Caco-2 (cell line): ENCODE results near the gene TMEM9. TPM values are rescaled to one million over a fixed set of nuclear protein-coding genes. Genes with fewer than 3 reads are reported as not detected.

Source experiments
- BruUV-seq: library from RNA; stranded (reverse); fragments of 400-500 nt; replicated peaks from 2 replicates; lab custom pipeline; 2021; lab: Mats Ljungman, UMichigan
- CTCF ChIA-PET: fragments of 300-600 bp; sonication (Branson Sonifier 250); formaldehyde crosslinking; loops from one replicate; lab custom pipeline; 2022; ENCODE audit warnings: antibody characterized with exemption; lab: Charles Lee
- POLR2A ChIA-PET: fragments of 300-600 bp; sonication (Branson Sonifier 250); formaldehyde crosslinking; loops from one replicate; lab custom pipeline; 2022; ENCODE audit warnings: antibody characterized with exemption; lab: Charles Lee
- DNase-seq, 2 experiments: peaks; one replicate each; pipeline versions ENCODE4 v3.0.0 to v3.0.0-alpha.2; 2020 to 2022
- H3K27me3 ChIP-seq: replicated peaks from 2 replicates; pipeline ENCODE4 v1.6.0; 2011; ENCODE audit warnings: low read length; ENCODE audit not compliant: control insufficient read depth, insufficient read depth
- H3K36me3 ChIP-seq: 2 replicates; pipeline ENCODE4 v1.5.1; 2011; ENCODE audit warnings: low read length; ENCODE audit not compliant: control insufficient read depth, insufficient read depth
- H3K4me1 ChIP-seq: fragments of 250-450 bp; sonication (Bioruptor Pico); 2 replicates; pipeline ENCODE4 v1.5.1; 2020; ENCODE audit warnings: mild to moderate bottlenecking
- H3K4me3 ChIP-seq: 2 replicates; pipeline ENCODE4 v1.5.1; 2011; ENCODE audit warnings: low read depth, mild to moderate bottlenecking, control low read depth, low read length
- H3K9me3 ChIP-seq: fragments of 250-450 bp; sonication (Bioruptor Pico); 2 replicates; pipeline ENCODE4 v1.5.1; 2020; ENCODE audit warnings: mild to moderate bottlenecking, moderate library complexity
- H3K27ac Mint-ChIP-seq: one replicate; pipeline ENCODE4 v1.8.0; 2022; ENCODE audit warnings: mixed read lengths; ENCODE audit not compliant: unreplicated experiment
- H3K27me3 Mint-ChIP-seq: one replicate; pipeline ENCODE4 v1.8.0; 2022; ENCODE audit warnings: mixed read lengths; ENCODE audit not compliant: insufficient read depth, unreplicated experiment
- H3K36me3 Mint-ChIP-seq: one replicate; pipeline ENCODE4 v1.8.0; 2022; ENCODE audit warnings: mild to moderate bottlenecking, mixed read lengths; ENCODE audit not compliant: insufficient read depth, unreplicated experiment
- H3K4me1 Mint-ChIP-seq: one replicate; pipeline ENCODE4 v1.8.0; 2022; ENCODE audit warnings: low read depth, mixed read lengths; ENCODE audit not compliant: unreplicated experiment
- H3K4me3 Mint-ChIP-seq: one replicate; pipeline ENCODE4 v1.8.0; 2022; ENCODE audit warnings: mild to moderate bottlenecking, moderate library complexity, mixed read lengths; ENCODE audit not compliant: unreplicated experiment
- H3K9me3 Mint-ChIP-seq: one replicate; pipeline ENCODE4 v1.8.0; 2022; ENCODE audit warnings: mixed read lengths; ENCODE audit not compliant: unreplicated experiment
- intact Hi-C: fragments of 100-400 bp; cut with micrococcal nuclease; formaldehyde crosslinking; loops from one replicate; pipeline ENCODE4 v1.10.0; 2022; ENCODE audit not compliant: unreplicated experiment
- total RNA-seq: library from RNA; stranded (reverse); gene quantifications from 2 replicates; pipeline ENCODE4 v1.2.3, GENCODE V29; 2022
- TF ChIP-seq, protein P1 (sequence below), 2 experiments: fragments of 200-600 bp in 1 of 2; IDR thresholded peaks; 1 replicate in 1 of 2; 2 replicates in 1 of 2; pipeline versions ENCODE4 v1.5.1 to v1.8.0; 2011 to 2022; ENCODE audit warnings: antibody characterized with exemption in 1 of 2, control low read depth in 1 of 2, inconsistent platforms in 1 of 2, low read depth in 1 of 2, low read length in 1 of 2, mild to moderate bottlenecking in 1 of 2, moderate library complexity in 1 of 2; ENCODE audit not compliant: insufficient read depth in 1 of 2, severe bottlenecking in 1 of 2, unreplicated experiment in 1 of 2

TMEM9 gene
- total RNA-seq, 1 experiment from 2014 or later, result 125 TPM

DNA sequence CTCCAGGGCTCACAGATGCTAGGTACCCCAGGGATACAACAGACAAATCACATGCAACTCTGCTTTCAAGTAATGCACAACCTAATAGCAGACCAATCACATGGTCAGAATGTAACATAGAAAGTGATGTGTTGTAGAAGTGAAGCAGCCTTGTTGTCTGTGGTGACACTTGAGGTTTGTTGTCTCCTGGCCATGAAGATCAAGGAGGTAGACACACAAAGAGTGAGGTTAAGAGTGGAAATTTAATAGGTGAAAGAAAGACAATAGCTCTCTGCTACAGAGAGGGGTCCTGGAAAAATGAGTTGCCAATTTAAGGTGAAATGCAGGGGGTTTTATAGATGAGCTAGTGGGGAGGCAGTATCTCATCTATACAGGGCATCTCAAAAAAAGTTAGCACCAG is 2.5 kb upstream of the TMEM9 start:
- H3K36me3 ChIP-seq, result no peaks in the 10 kb centered on the region
- Mint-ChIP-seq H3K4me3 (no peak overlapping the region), H3K27me3 (no peaks in the 10 kb centered on the region), H3K4me1 (no peaks in the 10 kb centered on the region), H3K9me3 (no peaks in the 10 kb centered on the region), H3K36me3 (peaks cover 14% of the 10 kb centered on the region), H3K27ac (no peak overlapping the region)
- intact Hi-C loops, result no loop called here
- ChIA-PET POLR2A (no interaction called here), CTCF (no interaction called here)
- H3K27me3 ChIP-seq, result no peaks in the 10 kb centered on the region
- TF ChIP-seq, protein P1, sequence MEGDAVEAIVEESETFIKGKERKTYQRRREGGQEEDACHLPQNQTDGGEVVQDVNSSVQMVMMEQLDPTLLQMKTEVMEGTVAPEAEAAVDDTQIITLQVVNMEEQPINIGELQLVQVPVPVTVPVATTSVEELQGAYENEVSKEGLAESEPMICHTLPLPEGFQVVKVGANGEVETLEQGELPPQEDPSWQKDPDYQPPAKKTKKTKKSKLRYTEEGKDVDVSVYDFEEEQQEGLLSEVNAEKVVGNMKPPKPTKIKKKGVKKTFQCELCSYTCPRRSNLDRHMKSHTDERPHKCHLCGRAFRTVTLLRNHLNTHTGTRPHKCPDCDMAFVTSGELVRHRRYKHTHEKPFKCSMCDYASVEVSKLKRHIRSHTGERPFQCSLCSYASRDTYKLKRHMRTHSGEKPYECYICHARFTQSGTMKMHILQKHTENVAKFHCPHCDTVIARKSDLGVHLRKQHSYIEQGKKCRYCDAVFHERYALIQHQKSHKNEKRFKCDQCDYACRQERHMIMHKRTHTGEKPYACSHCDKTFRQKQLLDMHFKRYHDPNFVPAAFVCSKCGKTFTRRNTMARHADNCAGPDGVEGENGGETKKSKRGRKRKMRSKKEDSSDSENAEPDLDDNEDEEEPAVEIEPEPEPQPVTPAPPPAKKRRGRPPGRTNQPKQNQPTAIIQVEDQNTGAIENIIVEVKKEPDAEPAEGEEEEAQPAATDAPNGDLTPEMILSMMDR (IDR thresholded peaks at IDR 0.05; ENCODE audit: insufficient read depth in 1 of 2, low read depth in 1 of 2, low read length in 1 of 2, severe bottlenecking in 1 of 2, unreplicated experiment in 1 of 2), result no peak
- BruUV-seq, result no TSS peak
- H3K4me3 ChIP-seq, result no peak overlapping the region
- peaks cover 12% of the 10 kb centered on the region for H3K4me1 ChIP-seq
- no peak for DNase-seq
- H3K9me3 ChIP-seq, result no peaks in the 10 kb centered on the region

DNA sequence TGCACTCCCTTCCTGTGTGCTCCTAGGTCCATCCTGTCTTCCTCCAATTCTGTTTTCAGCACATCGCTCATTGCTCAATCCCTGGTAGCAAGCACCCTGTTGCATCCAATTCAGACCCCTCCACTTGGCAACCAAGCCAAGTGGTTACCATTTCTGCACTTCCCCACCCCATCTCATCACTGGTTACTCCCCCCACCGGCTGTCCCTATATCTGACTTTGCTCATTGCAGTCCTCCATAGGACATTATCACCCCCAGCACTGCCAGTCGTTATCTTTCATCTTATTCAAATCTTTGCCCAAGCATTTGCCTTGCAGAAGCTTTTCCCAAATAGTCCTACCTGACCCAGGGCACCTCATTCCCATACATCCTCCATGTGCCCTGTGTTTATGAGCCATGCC is 2.1 kb upstream of the TMEM9 start:
- POLR2A ChIA-PET, result no interaction called here
- H3K4me3 Mint-ChIP-seq, result no peak overlapping the region
- Histone ChIP-seq H3K36me3 (no peaks in the 10 kb centered on the region; the same call in 1 of the 2 replicates), H3K4me3 (no peak overlapping the region), H3K27me3 (no peaks in the 10 kb centered on the region), H3K4me1 (peaks cover 12% of the 10 kb centered on the region), H3K9me3 (no peaks in the 10 kb centered on the region)
- intact Hi-C loops, result no loop called here
- TF ChIP-seq, protein P1 (IDR thresholded peaks at IDR 0.05; ENCODE audit: insufficient read depth in 1 of 2, low read depth in 1 of 2, low read length in 1 of 2, severe bottlenecking in 1 of 2, unreplicated experiment in 1 of 2), result no peak
- no peak for DNase-seq
- no TSS peak for BruUV-seq
- H3K27me3 Mint-ChIP-seq, result no peaks in the 10 kb centered on the region
- H3K9me3 Mint-ChIP-seq, result no peaks in the 10 kb centered on the region
- H3K27ac Mint-ChIP-seq, result no peak overlapping the region
- H3K36me3 Mint-ChIP-seq, result peaks cover 19% of the 10 kb centered on the region
- no peaks in the 10 kb centered on the region for H3K4me1 Mint-ChIP-seq
- CTCF ChIA-PET, result no interaction called here

DNA sequence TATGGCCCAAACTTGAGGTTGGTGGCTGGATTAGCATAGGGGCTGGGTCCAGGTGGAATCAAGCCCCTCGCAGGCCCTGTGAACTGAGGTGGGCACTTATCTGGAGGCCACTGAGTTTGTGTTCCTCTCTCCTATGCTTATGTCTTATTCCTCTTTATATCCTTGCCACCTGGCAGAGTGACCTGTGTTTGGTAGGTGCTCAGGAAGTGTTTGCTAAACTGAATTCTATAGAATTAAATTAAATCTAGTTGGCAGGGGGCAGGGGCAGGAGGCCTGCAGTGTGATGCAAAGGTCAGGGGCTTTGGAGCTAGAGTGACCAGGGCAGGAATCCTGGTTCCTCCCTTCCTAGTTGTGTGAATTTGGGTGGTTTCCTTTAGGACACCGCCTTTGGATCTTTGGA is 1.1 kb upstream of the TMEM9 start:
- Mint-ChIP-seq H3K36me3 (peaks cover 25% of the 10 kb centered on the region), H3K27ac (no peak overlapping the region), H3K9me3 (no peaks in the 10 kb centered on the region), H3K4me3 (no peak overlapping the region), H3K27me3 (no peaks in the 10 kb centered on the region), H3K4me1 (no peaks in the 10 kb centered on the region)
- Histone ChIP-seq H3K4me3 (no peak overlapping the region), H3K4me1 (peaks cover 12% of the 10 kb centered on the region), H3K36me3 (no peaks in the 10 kb centered on the region; the same call in 1 of the 2 replicates), H3K9me3 (no peaks in the 10 kb centered on the region), H3K27me3 (no peaks in the 10 kb centered on the region)
- TF ChIP-seq, protein P1 (IDR thresholded peaks at IDR 0.05; ENCODE audit: insufficient read depth in 1 of 2, low read depth in 1 of 2, low read length in 1 of 2, severe bottlenecking in 1 of 2, unreplicated experiment in 1 of 2), result no peak
- intact Hi-C loops, result no loop called here
- CTCF ChIA-PET, result no interaction called here
- POLR2A ChIA-PET, result no interaction called here
- BruUV-seq, result no TSS peak
- DNase-seq, result no peak
